Neural cell (in vitro differentiated cells): Measurements from ENCODE around the gene CDK1. TPM values are rescaled to one million over a fixed set of nuclear protein-coding genes. Genes with fewer than 3 reads are reported as not detected.

ENCODE experiments used
- H2AFZ ChIP-seq: fragments of 200-600, 300-800 bp; sonication (generic), shearing (Covaris generic); 2 replicates; pipeline ENCODE4 v1.6.0; 2014; ENCODE audit warnings: low read depth, mild to moderate bottlenecking, antibody characterized with exemption, low read length, moderate library complexity
- H3F3A ChIP-seq: fragments of 200-600 bp; shearing (Covaris generic); 2 replicates; pipeline ENCODE4 v1.6.1; 2016; ENCODE audit warnings: mild to moderate bottlenecking, moderate library complexity, mixed read lengths, antibody characterized with exemption, low read length; ENCODE audit not compliant: insufficient read depth, poor library complexity, severe bottlenecking
- H3K27ac ChIP-seq: fragments of 200-600, 300-800 bp; sonication (generic), shearing (Covaris generic); 2 replicates; pipeline ENCODE4 v1.5.1; 2014; ENCODE audit warnings: mild to moderate bottlenecking, low read length, moderate library complexity
- H3K27me3 ChIP-seq: fragments of 300-800, 200-600 bp; sonication (generic), shearing (Covaris generic); 2 replicates; pipeline ENCODE4 v1.6.0; 2014; ENCODE audit warnings: mild to moderate bottlenecking, low read depth, low read length, moderate library complexity; ENCODE audit not compliant: insufficient read depth
- H3K36me3 ChIP-seq: fragments of 300-800, 200-600 bp; sonication (generic), shearing (Covaris generic); 2 replicates; pipeline ENCODE4 v1.5.1; 2014; ENCODE audit warnings: mild to moderate bottlenecking, antibody characterized with exemption, low read length, moderate library complexity; ENCODE audit not compliant: insufficient read depth
- H3K4me2 ChIP-seq: fragments of 300-800, 200-600 bp; sonication (generic), shearing (Covaris generic); 2 replicates; pipeline ENCODE4 v1.6.0; 2014; ENCODE audit warnings: mild to moderate bottlenecking, low read length
- H3K4me3 ChIP-seq: fragments of 300-800, 200-600 bp; sonication (generic), shearing (Covaris generic); 2 replicates; pipeline ENCODE4 v1.5.1; 2014; ENCODE audit warnings: mild to moderate bottlenecking, low read length, moderate library complexity
- H3K79me2 ChIP-seq: fragments of 200-600 bp; shearing (Covaris generic); replicated peaks from 2 replicates; pipeline ENCODE4 v1.6.0; 2014; ENCODE audit warnings: mild to moderate bottlenecking, low read length, moderate library complexity; ENCODE audit not compliant: insufficient read depth
- H3K9ac ChIP-seq: fragments of 300-800, 200-600 bp; sonication (generic), shearing (Covaris generic); 2 replicates; pipeline ENCODE4 v1.6.1; 2016; ENCODE audit warnings: mild to moderate bottlenecking, low read length, mixed read lengths
- H3K9me2 ChIP-seq: fragments of 200-600 bp; shearing (Covaris generic); 2 replicates; pipeline ENCODE4 v1.6.1; 2016; ENCODE audit warnings: mild to moderate bottlenecking, low read length, mixed read lengths; ENCODE audit not compliant: insufficient read depth
- H3K9me3 ChIP-seq: fragments of 200-600, 300-800 bp; sonication (generic), shearing (Covaris generic); 2 replicates; pipeline ENCODE4 v1.6.1; 2016; ENCODE audit warnings: mild to moderate bottlenecking, mixed run types, low read length, moderate library complexity, mixed read lengths
- H4K20me1 ChIP-seq: fragments of 200-600 bp; shearing (Covaris generic); 2 replicates; pipeline ENCODE4 v1.6.1; 2016; ENCODE audit warnings: mild to moderate bottlenecking, mixed run types; ENCODE audit not compliant: insufficient read depth
- EP300 ChIP-seq: fragments of 450-650 bp; conservative IDR thresholded peaks from 2 replicates; pipeline ENCODE4 v1.6.1; 2014; ENCODE audit warnings: antibody characterized with exemption, mild to moderate bottlenecking, moderate library complexity; ENCODE audit not compliant: poor library complexity, severe bottlenecking
- EZH2 ChIP-seq: fragments of 200-600, 300-800 bp; shearing (Covaris generic), sonication (generic); IDR thresholded peaks from 2 replicates; pipeline ENCODE4 v1.6.1; 2014; ENCODE audit warnings: antibody characterized with exemption, low read length, borderline replicate concordance, mild to moderate bottlenecking; ENCODE audit not compliant: insufficient read depth, poor library complexity, severe bottlenecking
- MXI1 ChIP-seq: fragments of 450-650 bp; conservative IDR thresholded peaks from 2 replicates; pipeline ENCODE4 v1.6.1; 2014; ENCODE audit warnings: antibody characterized with exemption, mild to moderate bottlenecking; ENCODE audit not compliant: poor library complexity, severe bottlenecking
- POLR2AphosphoS5 ChIP-seq: IDR thresholded peaks from 2 replicates; pipeline ENCODE4 v1.6.1; 2012
- RAD21 ChIP-seq: fragments of 450-650 bp; conservative IDR thresholded peaks from 2 replicates; pipeline ENCODE4 v1.6.1; 2014; ENCODE audit warnings: antibody characterized with exemption, mild to moderate bottlenecking, moderate library complexity
- SMC3 ChIP-seq: fragments of 450-650 bp; conservative IDR thresholded peaks from 2 replicates; pipeline ENCODE4 v1.6.1; 2014; ENCODE audit warnings: antibody characterized with exemption, mild to moderate bottlenecking, moderate library complexity; ENCODE audit not compliant: poor library complexity
- TAF1 ChIP-seq: IDR thresholded peaks from 2 replicates; pipeline ENCODE4 v1.6.1; 2012; ENCODE audit warnings: low read depth
- polyA plus RNA-seq: library from polyadenylated mRNA; depleted of rRNA; stranded (reverse); fragments of >200 nt; gene quantifications from 2 replicates; pipeline ENCODE4 v1.2.3, GENCODE V29; 2014
- TF ChIP-seq, protein P1 (sequence below): IDR thresholded peaks from 2 replicates; pipeline ENCODE4 v1.6.1; 2012; ENCODE audit warnings: borderline replicate concordance
- TF ChIP-seq, protein P2 (sequence below): fragments of 450-650 bp; IDR thresholded peaks from 2 replicates; pipeline ENCODE4 v1.5.1; 2014; ENCODE audit warnings: antibody characterized with exemption, mild to moderate bottlenecking, moderate library complexity; ENCODE audit not compliant: poor library complexity, severe bottlenecking

CDK1 gene
- polyA plus RNA-seq, 1 donor from 2014 or later: 4.0 TPM

- no peaks in the 10 kb centered on the region for H3K36me3 ChIP-seq
Observed at GRCh38 chr10:60794953-60795352, 16.7 kb downstream of the CDK1 start.

GRCh38 chr10:60795465-60796202 lies 17.4 kb downstream of the CDK1 start:
- no peak for TF ChIP-seq POLR2AphosphoS5
- no peaks in the 10 kb centered on the region for H3K9me3 ChIP-seq
- no peak overlapping the region for H3K4me2 ChIP-seq
- no peak overlapping the region for H3K4me3 ChIP-seq
- no peaks in the 10 kb centered on the region for H3K36me3 ChIP-seq
- H4K20me1 ChIP-seq: no peaks in the 10 kb centered on the region
- H2AFZ ChIP-seq: no peak overlapping the region
- no peaks in the 10 kb centered on the region for H3K9me2 ChIP-seq
- H3K27me3 ChIP-seq: no peaks in the 10 kb centered on the region
- no peaks in the 10 kb centered on the region for H3F3A ChIP-seq
- no peaks in the 10 kb centered on the region for H3K79me2 ChIP-seq
- H3K27ac ChIP-seq: no peak overlapping the region
- no peak overlapping the region for H3K9ac ChIP-seq

More at GRCh38 chr10:60794953-60795352, 16.7 kb downstream of the CDK1 start:
- Histone ChIP-seq H3K4me2 (no peak overlapping the region), H3K27ac (no peak overlapping the region), H3K4me3 (no peak overlapping the region), H4K20me1 (no peaks in the 10 kb centered on the region), H3K9me2 (no peaks in the 10 kb centered on the region), H2AFZ (no peak overlapping the region), H3K79me2 (peaks cover 4% of the 10 kb centered on the region), H3K9me3 (no peaks in the 10 kb centered on the region), H3F3A (no peaks in the 10 kb centered on the region), H3K27me3 (no peaks in the 10 kb centered on the region), H3K9ac (no peak overlapping the region)
- TF ChIP-seq TAF1: no peak
- TF ChIP-seq, protein P1, sequence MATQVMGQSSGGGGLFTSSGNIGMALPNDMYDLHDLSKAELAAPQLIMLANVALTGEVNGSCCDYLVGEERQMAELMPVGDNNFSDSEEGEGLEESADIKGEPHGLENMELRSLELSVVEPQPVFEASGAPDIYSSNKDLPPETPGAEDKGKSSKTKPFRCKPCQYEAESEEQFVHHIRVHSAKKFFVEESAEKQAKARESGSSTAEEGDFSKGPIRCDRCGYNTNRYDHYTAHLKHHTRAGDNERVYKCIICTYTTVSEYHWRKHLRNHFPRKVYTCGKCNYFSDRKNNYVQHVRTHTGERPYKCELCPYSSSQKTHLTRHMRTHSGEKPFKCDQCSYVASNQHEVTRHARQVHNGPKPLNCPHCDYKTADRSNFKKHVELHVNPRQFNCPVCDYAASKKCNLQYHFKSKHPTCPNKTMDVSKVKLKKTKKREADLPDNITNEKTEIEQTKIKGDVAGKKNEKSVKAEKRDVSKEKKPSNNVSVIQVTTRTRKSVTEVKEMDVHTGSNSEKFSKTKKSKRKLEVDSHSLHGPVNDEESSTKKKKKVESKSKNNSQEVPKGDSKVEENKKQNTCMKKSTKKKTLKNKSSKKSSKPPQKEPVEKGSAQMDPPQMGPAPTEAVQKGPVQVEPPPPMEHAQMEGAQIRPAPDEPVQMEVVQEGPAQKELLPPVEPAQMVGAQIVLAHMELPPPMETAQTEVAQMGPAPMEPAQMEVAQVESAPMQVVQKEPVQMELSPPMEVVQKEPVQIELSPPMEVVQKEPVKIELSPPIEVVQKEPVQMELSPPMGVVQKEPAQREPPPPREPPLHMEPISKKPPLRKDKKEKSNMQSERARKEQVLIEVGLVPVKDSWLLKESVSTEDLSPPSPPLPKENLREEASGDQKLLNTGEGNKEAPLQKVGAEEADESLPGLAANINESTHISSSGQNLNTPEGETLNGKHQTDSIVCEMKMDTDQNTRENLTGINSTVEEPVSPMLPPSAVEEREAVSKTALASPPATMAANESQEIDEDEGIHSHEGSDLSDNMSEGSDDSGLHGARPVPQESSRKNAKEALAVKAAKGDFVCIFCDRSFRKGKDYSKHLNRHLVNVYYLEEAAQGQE: no peak
- no peak for TF ChIP-seq SMC3
- TF ChIP-seq MXI1: no peak
- TF ChIP-seq EZH2: no peak
- no peak for TF ChIP-seq RAD21
- no peak for TF ChIP-seq POLR2AphosphoS5
- TF ChIP-seq EP300: no peak
- TF ChIP-seq, protein P2, sequence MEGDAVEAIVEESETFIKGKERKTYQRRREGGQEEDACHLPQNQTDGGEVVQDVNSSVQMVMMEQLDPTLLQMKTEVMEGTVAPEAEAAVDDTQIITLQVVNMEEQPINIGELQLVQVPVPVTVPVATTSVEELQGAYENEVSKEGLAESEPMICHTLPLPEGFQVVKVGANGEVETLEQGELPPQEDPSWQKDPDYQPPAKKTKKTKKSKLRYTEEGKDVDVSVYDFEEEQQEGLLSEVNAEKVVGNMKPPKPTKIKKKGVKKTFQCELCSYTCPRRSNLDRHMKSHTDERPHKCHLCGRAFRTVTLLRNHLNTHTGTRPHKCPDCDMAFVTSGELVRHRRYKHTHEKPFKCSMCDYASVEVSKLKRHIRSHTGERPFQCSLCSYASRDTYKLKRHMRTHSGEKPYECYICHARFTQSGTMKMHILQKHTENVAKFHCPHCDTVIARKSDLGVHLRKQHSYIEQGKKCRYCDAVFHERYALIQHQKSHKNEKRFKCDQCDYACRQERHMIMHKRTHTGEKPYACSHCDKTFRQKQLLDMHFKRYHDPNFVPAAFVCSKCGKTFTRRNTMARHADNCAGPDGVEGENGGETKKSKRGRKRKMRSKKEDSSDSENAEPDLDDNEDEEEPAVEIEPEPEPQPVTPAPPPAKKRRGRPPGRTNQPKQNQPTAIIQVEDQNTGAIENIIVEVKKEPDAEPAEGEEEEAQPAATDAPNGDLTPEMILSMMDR: no peak
